OCI-LY7 (cell line): ENCODE measurements around the gene ARHGAP26. TPM values are rescaled to one million over a fixed set of nuclear protein-coding genes. Genes with fewer than 3 reads are reported as not detected.

Experiments used
- BruUV-seq: library from RNA; stranded (reverse); fragments of 400-500 nt; replicated peaks from 2 replicates; lab custom pipeline; 2021; lab: Mats Ljungman, UMichigan
- CTCF ChIA-PET: fragments of 300-600 bp; sonication (Branson Sonifier 250); formaldehyde crosslinking; loops from one replicate; lab custom pipeline; 2022; ENCODE audit warnings: antibody characterized with exemption; ENCODE audit not compliant: unreplicated experiment; lab: Charles Lee
- POLR2A ChIA-PET: fragments of 300-600 bp; sonication (Branson Sonifier 250); formaldehyde crosslinking; loops from one replicate; lab custom pipeline; 2022; ENCODE audit warnings: antibody characterized with exemption; lab: Charles Lee
- DNase-seq: peaks from one replicate; pipeline ENCODE4 v3.0.0-alpha.2; 2015; ENCODE audit warnings: low spot score
- H2AFZ ChIP-seq: fragments of 200-600 bp; sonication (generic), shearing (Covaris generic); 2 replicates; pipeline ENCODE4 v1.6.1; 2014; ENCODE audit warnings: mild to moderate bottlenecking, antibody characterized with exemption, low read length, moderate library complexity
- H3K27ac ChIP-seq: fragments of 200-600 bp; sonication (generic); 2 replicates; pipeline ENCODE4 v1.5.1; 2014; ENCODE audit warnings: mixed run types, low read depth, mild to moderate bottlenecking, moderate library complexity, low read length, inconsistent platforms; ENCODE audit not compliant: poor library complexity, severe bottlenecking
- H3K36me3 ChIP-seq: fragments of 200-600 bp; sonication (generic); 2 replicates; pipeline ENCODE4 v1.6.1; 2014; ENCODE audit warnings: mild to moderate bottlenecking, antibody characterized with exemption, low read length, moderate library complexity, mixed read lengths; ENCODE audit not compliant: insufficient read depth
- H3K4me1 ChIP-seq: fragments of 200-600 bp; sonication (generic); 2 replicates; pipeline ENCODE4 v1.5.1; 2014; ENCODE audit warnings: mild to moderate bottlenecking, low read length; ENCODE audit not compliant: insufficient read depth, poor library complexity, severe bottlenecking
- H3K4me2 ChIP-seq: fragments of 200-600 bp; sonication (generic); 2 replicates; pipeline ENCODE4 v1.6.1; 2014; ENCODE audit warnings: mild to moderate bottlenecking, low read length
- H3K4me3 ChIP-seq: fragments of 200-600 bp; sonication (generic); 2 replicates; pipeline ENCODE4 v1.5.1; 2014; ENCODE audit warnings: mild to moderate bottlenecking, low read depth, low read length; ENCODE audit not compliant: poor library complexity, severe bottlenecking
- H3K79me2 ChIP-seq: fragments of 200-600 bp; sonication (generic); 2 replicates; pipeline ENCODE4 v1.6.1; 2016; ENCODE audit warnings: low read depth, mild to moderate bottlenecking, low read length, moderate library complexity, mixed read lengths; ENCODE audit not compliant: insufficient read depth
- H3K9me2 ChIP-seq: fragments of 200-600 bp; sonication (generic); 2 replicates; pipeline ENCODE4 v1.6.1; 2016; ENCODE audit warnings: mild to moderate bottlenecking, low read length, mixed read lengths; ENCODE audit not compliant: insufficient read depth
- H3K9me3 ChIP-seq: fragments of 200-600 bp; sonication (generic); 2 replicates; pipeline ENCODE4 v1.6.1; 2014; ENCODE audit warnings: mild to moderate bottlenecking, mixed run types, low read length, mixed read lengths
- H4K20me1 ChIP-seq: fragments of 200-600 bp; sonication (generic); 2 replicates; pipeline ENCODE4 v1.6.1; 2014; ENCODE audit warnings: mild to moderate bottlenecking, antibody characterized with exemption, low read length, moderate library complexity, mixed read lengths; ENCODE audit not compliant: insufficient read depth
- EZH2phosphoT487 ChIP-seq: fragments of 200-600 bp; sonication (generic); IDR thresholded peaks from 2 replicates; pipeline ENCODE4 v1.6.1; 2018; ENCODE audit warnings: low read depth, borderline replicate concordance, mild to moderate bottlenecking, mixed run types, antibody characterized with exemption, low read length, moderate library complexity, mixed read lengths
- intact Hi-C: fragments of 100-400 bp; cut with micrococcal nuclease; formaldehyde crosslinking; loops from one replicate; pipeline ENCODE4 v1.10.0; 2022; ENCODE audit not compliant: unreplicated experiment
- total RNA-seq, 2 experiments: library from RNA; depleted of rRNA in 1 of 2; stranded (reverse); fragments of >200 nt in 1 of 2; shearing (Covaris generic) in 1 of 2; gene quantifications; 2 replicates each; pipeline ENCODE4 v1.2.3, GENCODE V29; 2014 to 2022
- TF ChIP-seq, protein P1 (sequence below): fragments of 200-600 bp; sonication (generic); conservative IDR thresholded peaks from 2 replicates; pipeline ENCODE4 v1.5.1; 2014; ENCODE audit warnings: mild to moderate bottlenecking, antibody characterized with exemption, low read length, moderate library complexity, mixed read lengths

ARHGAP26 gene
- total RNA-seq, 2 experiments from 2014 or later, result 7.0 to 19.1 TPM

DNA sequence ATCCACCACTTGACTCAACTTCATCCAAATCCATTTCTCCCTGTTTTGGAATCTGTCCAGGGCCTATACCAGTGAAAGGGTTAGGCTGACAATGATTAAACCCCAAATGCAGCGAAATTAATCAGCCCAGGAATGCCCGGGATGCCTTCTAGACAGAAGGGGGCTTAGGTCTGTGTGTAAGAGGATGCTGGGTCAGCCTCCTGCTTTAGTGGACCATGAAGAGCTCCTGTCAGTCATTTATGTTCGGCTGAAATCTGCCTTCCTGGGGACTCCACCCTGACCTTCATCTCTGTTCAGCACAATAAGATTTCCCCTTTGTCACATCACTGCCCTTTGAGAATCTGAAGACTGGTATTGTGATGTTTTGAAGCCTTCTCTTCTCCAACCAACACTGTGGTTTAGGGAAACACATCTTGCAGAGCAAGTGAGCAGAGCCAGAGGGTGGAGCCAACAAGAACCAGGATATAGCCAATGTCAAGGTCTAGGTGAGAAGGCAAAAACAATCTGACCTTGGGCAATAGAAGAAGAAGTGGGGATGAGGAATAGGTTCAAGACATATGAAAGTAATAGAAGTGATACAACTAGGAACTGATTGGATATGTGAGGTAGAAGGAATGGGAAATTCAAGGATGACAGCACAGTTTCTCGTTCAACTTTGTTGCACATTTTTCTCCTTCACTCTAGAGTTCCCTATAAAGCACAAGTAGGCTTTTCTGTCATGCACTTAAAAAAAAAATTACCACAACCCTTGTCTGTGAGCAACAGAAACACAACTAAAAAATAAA lies 234.4 kb downstream of the ARHGAP26 start:
- no peaks in the 10 kb centered on the region for H3K36me3 ChIP-seq
- intact Hi-C loops, result loop anchor here (5.0 to 10.0 kb wide), 2 partner anchors 588 to 1180 kb away; no protein-coding TSS in a partner anchor
- no peak for TF ChIP-seq EZH2phosphoT487
- TF ChIP-seq, protein P1, sequence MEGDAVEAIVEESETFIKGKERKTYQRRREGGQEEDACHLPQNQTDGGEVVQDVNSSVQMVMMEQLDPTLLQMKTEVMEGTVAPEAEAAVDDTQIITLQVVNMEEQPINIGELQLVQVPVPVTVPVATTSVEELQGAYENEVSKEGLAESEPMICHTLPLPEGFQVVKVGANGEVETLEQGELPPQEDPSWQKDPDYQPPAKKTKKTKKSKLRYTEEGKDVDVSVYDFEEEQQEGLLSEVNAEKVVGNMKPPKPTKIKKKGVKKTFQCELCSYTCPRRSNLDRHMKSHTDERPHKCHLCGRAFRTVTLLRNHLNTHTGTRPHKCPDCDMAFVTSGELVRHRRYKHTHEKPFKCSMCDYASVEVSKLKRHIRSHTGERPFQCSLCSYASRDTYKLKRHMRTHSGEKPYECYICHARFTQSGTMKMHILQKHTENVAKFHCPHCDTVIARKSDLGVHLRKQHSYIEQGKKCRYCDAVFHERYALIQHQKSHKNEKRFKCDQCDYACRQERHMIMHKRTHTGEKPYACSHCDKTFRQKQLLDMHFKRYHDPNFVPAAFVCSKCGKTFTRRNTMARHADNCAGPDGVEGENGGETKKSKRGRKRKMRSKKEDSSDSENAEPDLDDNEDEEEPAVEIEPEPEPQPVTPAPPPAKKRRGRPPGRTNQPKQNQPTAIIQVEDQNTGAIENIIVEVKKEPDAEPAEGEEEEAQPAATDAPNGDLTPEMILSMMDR, result no peak
- no peaks in the 10 kb centered on the region for H4K20me1 ChIP-seq
- no peaks in the 10 kb centered on the region for H3K9me3 ChIP-seq
- no peak overlapping the region for H3K4me3 ChIP-seq
- DNase-seq, result peak; percentile 40
- H2AFZ ChIP-seq, result no peak overlapping the region
- POLR2A ChIA-PET, result interaction anchor here (0.5 to 1.1 kb wide), 6 partner anchors 11 to 837 kb away, joined by 3 to 5 read pairs (median 4); no protein-coding TSS in a partner anchor
- no peak overlapping the region for H3K4me2 ChIP-seq
- H3K27ac ChIP-seq, result no peak overlapping the region
- H3K9me2 ChIP-seq, result no peaks in the 10 kb centered on the region
- CTCF ChIA-PET, result interaction anchor here (0.5 kb wide), 1 partner anchor 815 kb away, joined by 11 read pairs; no protein-coding TSS in a partner anchor
- no TSS peak for BruUV-seq
- H3K4me1 ChIP-seq, result peaks cover 29% of the 10 kb centered on the region
- H3K79me2 ChIP-seq, result no peaks in the 10 kb centered on the region

DNA sequence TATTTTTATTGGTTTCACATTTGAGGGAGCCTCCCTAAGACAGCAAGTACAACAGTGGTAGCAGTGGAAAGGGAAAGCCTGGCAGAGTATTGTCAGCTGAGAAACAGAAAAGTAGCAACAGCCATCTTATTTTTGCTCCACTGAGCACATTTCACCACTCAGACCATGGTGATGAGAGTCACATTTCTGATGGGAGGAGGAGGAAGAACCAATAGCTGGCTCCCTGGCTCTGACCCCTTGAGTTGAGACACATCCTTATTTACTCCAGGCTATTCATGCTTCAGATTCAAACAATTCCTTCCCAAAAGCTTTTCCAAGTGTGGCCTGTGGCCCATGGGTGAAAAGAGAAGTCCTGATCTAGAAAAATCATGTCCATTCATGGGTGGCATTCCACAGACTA lies 236.3 kb downstream of the ARHGAP26 start:
- Histone ChIP-seq H3K9me2 (no peaks in the 10 kb centered on the region), H3K4me3 (no peak overlapping the region), H2AFZ (no peak overlapping the region), H3K36me3 (no peaks in the 10 kb centered on the region), H4K20me1 (no peaks in the 10 kb centered on the region), H3K27ac (no peak overlapping the region), H3K9me3 (no peaks in the 10 kb centered on the region), H3K79me2 (no peaks in the 10 kb centered on the region), H3K4me1 (peaks cover 27% of the 10 kb centered on the region), H3K4me2 (no peak overlapping the region)
- no peak for DNase-seq
- intact Hi-C loops, result loop anchor here (10.0 kb wide), 1 partner anchor 1178 kb away; no protein-coding TSS in a partner anchor
- TF ChIP-seq EZH2phosphoT487, result no peak
- TF ChIP-seq, protein P1, result no peak
- BruUV-seq, result no TSS peak
- ChIA-PET CTCF (no interaction called here), POLR2A (interaction anchor here (0.7 to 1.2 kb wide), 5 partner anchors 9 to 589 kb away, joined by 3 to 7 read pairs (median 4); no protein-coding TSS in a partner anchor)
